Pancreas (tissue), 10 donors: ENCODE data around the gene NAGK. TPM values are rescaled to one million over a fixed set of nuclear protein-coding genes. Genes with fewer than 3 reads are reported as not detected.
"Not testable (repeated sequence)": the region's sequence is repeated elsewhere in the genome, so short reads cannot be mapped to it uniquely, and the experiment has no call there.

Source experiments
- ATAC-seq, 4 donors: fragments of 200-7000 bp; cut with Tn5 transposase; one replicate each; pipeline versions ENCODE4 v1.8.0 to v1.9.1; 2020; ENCODE audit warnings: mild to moderate bottlenecking in 4 of 4, moderate library complexity in 4 of 4
- DNase-seq, 6 donors: peaks; one replicate each; pipeline ENCODE4 v3.0.0-alpha.2; 2020
- FAIRE-seq: peaks from 2 replicates; lab custom pipeline; 2012; peaks lifted over from hg19 to GRCh38; lab: Jason Lieb, UNC
- H3K27ac ChIP-seq, 4 donors: fragments of 200-600 bp; sonication (generic); 1 replicate in 3 of 4; 2 replicates in 1 of 4; pipeline versions ENCODE4 v1.5.0 to v1.8.0; 2020
- H3K27me3 ChIP-seq, 4 donors: fragments of 200-600 bp; one replicate each; pipeline ENCODE4 v1.8.0; 2021
- H3K36me3 ChIP-seq, 3 donors: fragments of 200-600 bp; sonication (generic) in 1 of 3; one replicate each; pipeline versions ENCODE4 v1.5.0 to v1.8.0; 2020 to 2021
- H3K4me1 ChIP-seq, 3 donors: fragments of 200-600 bp; one replicate each; pipeline ENCODE4 v1.8.0; 2021
- H3K4me3 ChIP-seq, 4 donors: fragments of 200-600 bp; sonication (generic) in 2 of 4; one replicate each; pipeline versions ENCODE4 v1.5.0 to v1.8.0; 2020 to 2021
- H3K9me3 ChIP-seq, 4 donors: fragments of 200-600 bp; one replicate each; pipeline ENCODE4 v1.8.0; 2021
- WGBS, 2 donors: extraction: QIAGEN DNeasy Blood & Tissue Kit; methylation state at CpG; one replicate each; pipeline ENCODE4 v1.1.7; 2013; 5-methylcytosine and 5-hydroxymethylcytosine counted together
- intact Hi-C, 3 donors: fragments of 100-400 bp; cut with DNase I; formaldehyde crosslinking; loops; one replicate each; pipeline versions ENCODE4 v1.11.1 to v1.14.2; 2022
- polyA plus RNA-seq, 2 donors: library from polyadenylated mRNA; stranded (reverse); fragments of 200-250 nt; gene quantifications; one replicate each; pipeline ENCODE4 v1.2.3, GENCODE V29; 2013
- total RNA-seq, 6 donors: library from RNA; stranded (reverse); fragmentation: NEBNext Ultra II Directional in 4 of 6; extraction: Animal tissue kit (Norgen Biotek cat#: 25700) in 4 of 6; gene quantifications; one replicate each; pipeline versions ENCODE4 v1.2.1 to v1.2.4, GENCODE V29; 2021 to 2023
- TF ChIP-seq, protein P1 (sequence below), 4 donors: fragments of 200-600 bp; sonication (generic) in 3 of 4; IDR thresholded peaks; one replicate each; pipeline versions ENCODE4 v1.5.0 to v1.8.0; 2021; ENCODE audit warnings: antibody characterized with exemption in 4 of 4
- donor health status: healthy with polysubstance abuse.
- donor health status: DM: no; HTN: no; CAD: no; lungs with moderate emphysema.
- donor health status: DM: no; HTN: no; CAD: no.
- donor health status: control.
- donor health status: control.
- donor health status: Bipolar disorder and iron deficiency.
- donor health status: DM: yes; HTN: yes; CAD: no.
- donor health status: DM: no; HTN: no; CAD: no.
- donor health status: DM: no; HTN: no; CAD: no.
- donor health status: DM: yes; HTN: yes; CAD: no.

Gene NAGK
- total and polyA plus RNA-seq, 8 donors, result 38.9 to 138 (median 57.5) TPM

DNA sequence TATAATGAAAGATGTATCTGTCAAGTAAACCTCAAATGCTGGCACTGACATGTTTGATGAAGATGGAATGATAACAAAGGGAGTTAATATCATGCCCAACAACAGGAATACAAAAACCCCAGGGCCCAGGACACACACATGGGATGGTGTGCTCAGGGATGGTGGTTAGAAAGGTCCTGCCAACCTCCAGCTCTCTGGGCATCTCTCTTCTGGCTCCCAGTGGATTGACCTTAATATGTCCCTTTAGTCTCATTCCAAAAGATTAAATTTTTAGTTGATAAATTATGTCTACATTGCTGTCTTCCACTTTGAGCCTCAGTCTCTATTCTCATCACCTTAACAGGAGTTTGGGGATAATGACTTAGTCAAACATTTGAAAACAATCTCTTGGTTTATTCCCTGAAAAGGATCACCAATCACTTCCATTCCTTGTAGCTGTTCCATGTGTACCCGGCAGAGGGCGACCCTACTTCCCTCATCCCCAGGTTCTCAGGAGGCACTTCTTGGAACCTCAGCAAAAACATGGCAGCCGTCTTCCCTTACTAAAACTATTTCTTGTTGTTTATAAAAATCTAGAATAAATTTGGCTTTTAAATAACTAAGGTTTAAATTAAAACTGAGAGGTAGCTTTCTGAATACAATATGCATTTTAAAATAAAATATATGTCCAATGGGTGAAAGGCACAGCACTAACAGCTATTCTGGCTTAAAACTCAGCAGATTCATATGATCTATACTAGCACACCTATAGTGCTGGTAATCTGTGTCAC lies 31.9 kb downstream of the NAGK start:
- DNase-seq, result peak; percentile 36 to 77 (median 64)
- Histone ChIP-seq H3K4me3 (no peak overlapping the region), H3K9me3 (no peaks in the 10 kb centered on the region), H3K27me3 (no peaks in the 10 kb centered on the region), H3K4me1 (no peaks in the 10 kb centered on the region), H3K36me3 (no peaks in the 10 kb centered on the region), H3K27ac (no peak overlapping the region)
- TF ChIP-seq, protein P1, sequence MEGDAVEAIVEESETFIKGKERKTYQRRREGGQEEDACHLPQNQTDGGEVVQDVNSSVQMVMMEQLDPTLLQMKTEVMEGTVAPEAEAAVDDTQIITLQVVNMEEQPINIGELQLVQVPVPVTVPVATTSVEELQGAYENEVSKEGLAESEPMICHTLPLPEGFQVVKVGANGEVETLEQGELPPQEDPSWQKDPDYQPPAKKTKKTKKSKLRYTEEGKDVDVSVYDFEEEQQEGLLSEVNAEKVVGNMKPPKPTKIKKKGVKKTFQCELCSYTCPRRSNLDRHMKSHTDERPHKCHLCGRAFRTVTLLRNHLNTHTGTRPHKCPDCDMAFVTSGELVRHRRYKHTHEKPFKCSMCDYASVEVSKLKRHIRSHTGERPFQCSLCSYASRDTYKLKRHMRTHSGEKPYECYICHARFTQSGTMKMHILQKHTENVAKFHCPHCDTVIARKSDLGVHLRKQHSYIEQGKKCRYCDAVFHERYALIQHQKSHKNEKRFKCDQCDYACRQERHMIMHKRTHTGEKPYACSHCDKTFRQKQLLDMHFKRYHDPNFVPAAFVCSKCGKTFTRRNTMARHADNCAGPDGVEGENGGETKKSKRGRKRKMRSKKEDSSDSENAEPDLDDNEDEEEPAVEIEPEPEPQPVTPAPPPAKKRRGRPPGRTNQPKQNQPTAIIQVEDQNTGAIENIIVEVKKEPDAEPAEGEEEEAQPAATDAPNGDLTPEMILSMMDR (IDR thresholded peaks at IDR 0.05), result peak; percentile 45 to 68 (median 62)
- intact Hi-C loops, result no loop called here
- no peak for FAIRE-seq
- peak; percentile 87 to 99 (median 96) for ATAC-seq
- WGBS, 2 donors, result 1 to 4% methylated on average over 3 of the region's 3 CpGs

DNA sequence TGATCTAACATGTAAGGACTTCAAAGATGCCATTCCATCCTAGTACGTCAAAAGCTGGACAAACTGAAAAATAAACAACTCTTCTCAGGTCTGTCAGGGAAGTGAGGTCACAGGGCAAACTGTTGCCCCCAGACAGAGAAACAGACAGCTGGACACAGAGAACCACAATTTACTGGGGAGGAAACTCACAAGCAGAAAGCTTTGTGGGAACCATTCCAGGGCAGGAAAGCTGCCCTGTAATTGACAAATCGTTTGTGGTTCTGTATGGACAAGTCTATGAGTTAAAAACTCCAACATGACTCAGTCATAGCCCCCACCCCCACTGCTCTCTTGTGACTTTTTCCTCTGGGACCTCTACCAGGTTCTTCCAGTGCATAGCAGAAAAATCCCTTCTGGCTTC lies 33.2 kb downstream of the NAGK start:
- intact Hi-C loops, result no loop called here
- TF ChIP-seq, protein P1 (IDR thresholded peaks at IDR 0.05), result no peak
- Histone ChIP-seq H3K36me3 (no peaks in the 10 kb centered on the region), H3K4me1 (no peaks in the 10 kb centered on the region), H3K27ac (no peak overlapping the region), H3K9me3 (no peaks in the 10 kb centered on the region), H3K27me3 (no peaks in the 10 kb centered on the region), H3K4me3 (no peak overlapping the region)
- ATAC-seq (peak in 1 of 4 donors; percentile 39), FAIRE-seq (no peak), DNase-seq (no peak)
- WGBS, 2 donors, result 53 to 54% methylated on average over 2 of the region's 2 CpGs

DNA sequence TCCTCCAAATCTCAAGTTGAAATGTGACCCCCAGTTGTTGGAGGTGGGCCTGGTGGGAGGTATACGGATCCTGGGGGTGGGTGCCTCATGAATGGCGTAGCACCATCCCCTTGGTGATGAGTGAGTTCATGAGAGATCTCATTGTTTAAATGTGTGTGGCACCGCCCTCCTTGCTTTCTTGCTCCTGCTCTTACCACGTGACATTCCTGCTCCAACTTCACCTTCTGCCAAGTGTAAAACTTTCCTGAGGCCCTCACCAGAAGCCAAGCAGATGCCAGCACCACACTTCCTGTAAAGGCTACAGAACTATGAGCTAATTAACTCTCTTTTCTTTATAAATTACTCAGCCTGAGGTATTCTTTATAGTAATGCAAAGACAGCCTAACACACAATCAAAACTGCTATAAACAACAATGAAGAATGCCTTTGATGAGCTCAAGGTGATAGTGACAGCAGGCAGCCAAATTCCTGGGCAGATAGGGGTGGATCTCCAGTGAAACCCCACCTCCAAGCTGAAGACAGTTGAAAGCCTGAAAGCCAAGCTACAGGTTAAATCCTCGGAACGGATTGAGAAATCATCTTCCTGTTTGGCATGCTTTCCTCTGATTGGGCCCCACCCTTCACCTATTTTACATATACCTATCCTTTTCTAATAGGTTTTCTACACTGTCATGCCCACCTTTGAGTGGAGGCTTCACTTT lies 34.7 kb downstream of the NAGK start:
- intact Hi-C loops, result no loop called here
- H3K4me3 ChIP-seq, result no peak overlapping the region
- no peaks in the 10 kb centered on the region for H3K27me3 ChIP-seq
- FAIRE-seq (no peak), ATAC-seq (no peak), DNase-seq (no peak)
- 61 to 67% methylated on average over 6 of the region's 6 CpGs for WGBS, 2 donors
- H3K36me3 ChIP-seq, result no peaks in the 10 kb centered on the region
- H3K27ac ChIP-seq, result no peak overlapping the region
- H3K9me3 ChIP-seq, result no peaks in the 10 kb centered on the region
- TF ChIP-seq, protein P1 (IDR thresholded peaks at IDR 0.05), result no peak
- no peaks in the 10 kb centered on the region for H3K4me1 ChIP-seq

DNA sequence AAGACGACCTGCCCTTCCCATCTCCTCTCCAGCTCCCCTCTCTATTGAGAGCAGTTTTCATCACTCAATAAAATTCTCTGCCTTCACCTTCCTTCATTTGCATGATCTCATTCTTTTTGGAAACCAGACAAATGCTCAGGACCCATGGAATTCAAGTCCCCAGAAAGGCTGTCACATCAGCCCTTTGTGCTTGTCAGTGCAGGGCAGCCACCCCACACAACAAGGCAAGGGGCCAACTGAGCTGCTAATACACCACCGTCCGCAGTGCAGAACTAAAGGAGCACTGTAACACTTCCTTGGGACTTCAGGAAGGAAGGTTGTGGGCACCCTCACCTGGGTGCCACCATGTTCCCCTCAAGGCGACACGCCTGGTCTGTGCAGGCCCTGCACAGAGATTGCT lies 35.4 kb downstream of the NAGK start:
- 83 to 86% methylated on average over 5 of the region's 5 CpGs for WGBS, 2 donors
- no peak for ATAC-seq
- FAIRE-seq, result no peak

DNA sequence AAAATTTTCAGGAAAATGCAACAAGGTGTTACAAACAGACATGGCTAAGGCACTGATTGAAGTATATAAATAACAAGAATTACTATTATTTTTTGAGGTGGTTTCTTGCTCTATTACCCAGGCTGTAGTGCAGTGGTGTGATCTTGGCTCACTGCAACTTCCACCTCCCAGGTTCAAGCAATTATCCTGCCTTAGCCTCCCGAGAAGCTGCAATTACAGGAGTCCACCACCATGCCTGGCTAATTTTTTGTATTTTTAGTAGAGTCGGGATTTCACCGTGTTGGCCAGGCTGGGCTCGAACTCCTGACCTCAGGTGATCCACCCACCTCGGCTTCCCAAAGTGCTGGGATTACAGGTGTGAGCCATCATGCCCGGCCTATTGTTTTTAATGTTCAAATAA lies 38.0 kb downstream of the NAGK start:
- intact Hi-C loops, H3K4me1 ChIP-seq, H3K9me3 ChIP-seq, H3K27ac ChIP-seq, H3K27me3 ChIP-seq, FAIRE-seq, H3K4me3 ChIP-seq, ATAC-seq, DNase-seq: not testable (repeated sequence)
- H3K36me3 ChIP-seq, result peaks cover 0 to 21% (median 0%) of the 10 kb centered on the region in 3 donors
- 62 to 72% methylated on average over 6 of the region's 6 CpGs for WGBS, 2 donors

More for the DNA sequence above, 35.4 kb downstream of the NAGK start:
- no peak for DNase-seq
- TF ChIP-seq, protein P1 (IDR thresholded peaks at IDR 0.05), result no peak
- Histone ChIP-seq H3K27me3 (no peaks in the 10 kb centered on the region), H3K4me3 (no peak overlapping the region), H3K4me1 (no peaks in the 10 kb centered on the region), H3K36me3 (peaks cover 0 to 3% (median 0%) of the 10 kb centered on the region in 3 donors), H3K9me3 (no peaks in the 10 kb centered on the region), H3K27ac (no peak overlapping the region)
- intact Hi-C loops, result no loop called here
